NCI-H1105 (cell line): ENCODE measurements around the gene RIPPLY1.
"Not testable (repeated sequence)": the region's sequence is repeated elsewhere in the genome, so short reads cannot be mapped to it uniquely, and the experiment has no call there.

ENCODE experiments used
- DNase-seq: peaks from one replicate; lab custom pipeline; 2025; lab: John Stamatoyannopoulos, UW

The RIPPLY1 gene

GRCh38 chrX:106912864-106913263 is 9.7 kb upstream of the RIPPLY1 start:
- DNase-seq = no peak

GRCh38 chrX:106906361-106906760 is 3.2 kb upstream of the RIPPLY1 start:
- no peak for DNase-seq

DNA sequence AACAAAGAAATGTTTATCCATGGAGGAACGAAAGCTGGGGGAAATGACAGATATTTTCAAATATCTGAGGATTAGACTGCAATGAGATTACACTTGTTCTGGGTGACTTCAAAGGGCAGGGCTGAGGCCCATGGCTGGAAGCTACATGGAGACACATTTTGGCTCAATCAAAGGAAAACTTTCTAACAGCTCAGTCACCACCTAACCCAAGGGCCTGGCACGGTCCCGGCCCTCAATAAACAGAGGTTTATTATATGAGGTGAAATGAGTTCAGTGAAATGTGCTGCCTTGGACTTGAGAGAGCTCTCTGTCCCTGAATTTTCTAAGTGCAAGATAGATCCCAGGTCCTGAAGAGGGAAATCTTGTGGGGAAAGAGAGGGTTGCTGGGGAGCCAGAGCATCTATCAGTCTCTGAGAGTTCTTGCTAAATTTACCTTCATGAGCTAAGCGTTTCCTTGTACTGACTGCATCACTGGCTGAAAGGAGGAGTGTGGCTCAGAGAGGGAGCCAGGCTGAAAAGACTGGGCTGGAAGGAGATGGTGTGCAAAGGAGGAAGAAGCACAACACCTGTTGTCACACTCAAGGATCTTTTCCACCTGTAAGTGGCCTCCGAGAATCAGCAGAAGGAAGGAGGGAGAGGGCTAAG is 2.0 kb upstream of the RIPPLY1 start:
- no peak for DNase-seq

- no peak for DNase-seq
Measured at GRCh38 chrX:106903856-106904528, 851 bp upstream of the RIPPLY1 start.

DNA sequence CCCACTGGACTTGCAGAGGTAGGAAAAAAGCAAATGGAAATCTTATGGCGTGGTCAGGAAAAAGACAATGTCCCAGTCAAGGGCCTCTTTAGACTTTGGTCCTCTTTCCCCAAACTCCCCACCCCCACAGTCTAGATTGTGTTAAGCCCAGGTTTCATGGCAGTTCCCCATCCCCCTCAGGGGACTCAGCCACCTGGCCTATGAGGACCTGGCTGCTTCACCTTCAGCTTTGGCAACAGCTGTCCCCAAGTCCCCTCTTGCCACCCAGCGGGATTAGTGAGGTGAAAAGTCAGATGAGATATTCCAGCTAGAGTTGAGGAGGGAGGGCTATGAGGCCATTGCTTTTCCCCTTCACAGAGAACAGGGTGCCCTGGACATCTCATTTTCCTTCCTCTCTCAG is 457 bp downstream of the RIPPLY1 start:
- DNase-seq = no peak

DNA sequence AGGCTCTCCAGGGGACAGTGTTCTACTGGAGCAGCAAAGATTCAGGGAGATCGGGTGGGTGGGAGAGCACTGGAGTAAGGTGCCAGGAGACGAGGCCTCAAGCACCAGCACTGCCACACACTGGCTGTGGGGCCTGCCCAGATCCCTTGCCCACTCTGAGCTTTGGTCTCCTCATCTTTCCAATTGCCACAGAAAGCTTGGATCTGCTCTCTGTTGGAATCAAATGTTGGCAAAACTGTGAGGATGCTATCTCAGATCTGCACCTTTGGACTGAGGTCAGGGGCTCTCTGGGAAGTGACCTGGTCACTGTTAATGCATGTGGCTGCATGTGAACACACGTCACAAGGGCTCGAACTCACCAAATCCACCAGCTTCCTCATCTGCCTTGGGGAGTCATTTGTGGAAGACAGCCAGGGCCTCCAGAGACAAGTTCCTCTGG is 1.3 kb downstream of the RIPPLY1 start:
- DNase-seq = no peak

DNA sequence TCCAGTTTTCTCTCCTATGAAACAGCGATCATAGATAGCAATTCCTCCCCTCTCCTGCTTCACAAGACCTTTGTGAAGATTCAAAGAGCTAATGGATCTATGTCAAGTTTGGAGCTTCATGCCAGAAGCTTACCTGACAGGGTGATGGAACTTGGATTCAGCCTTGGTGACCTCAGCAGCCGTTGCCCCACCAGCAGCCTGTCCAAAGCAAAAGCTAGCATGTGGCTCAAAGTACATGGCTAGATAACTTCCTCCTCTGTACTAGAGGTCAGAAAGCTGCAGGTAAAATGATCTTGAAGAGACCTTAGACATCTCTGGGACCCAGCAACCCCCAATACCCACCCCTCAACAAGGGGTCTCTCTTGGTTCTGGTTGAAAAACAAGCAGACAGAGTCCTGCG is 1.8 kb downstream of the RIPPLY1 start:
- DNase-seq = no peak

DNA sequence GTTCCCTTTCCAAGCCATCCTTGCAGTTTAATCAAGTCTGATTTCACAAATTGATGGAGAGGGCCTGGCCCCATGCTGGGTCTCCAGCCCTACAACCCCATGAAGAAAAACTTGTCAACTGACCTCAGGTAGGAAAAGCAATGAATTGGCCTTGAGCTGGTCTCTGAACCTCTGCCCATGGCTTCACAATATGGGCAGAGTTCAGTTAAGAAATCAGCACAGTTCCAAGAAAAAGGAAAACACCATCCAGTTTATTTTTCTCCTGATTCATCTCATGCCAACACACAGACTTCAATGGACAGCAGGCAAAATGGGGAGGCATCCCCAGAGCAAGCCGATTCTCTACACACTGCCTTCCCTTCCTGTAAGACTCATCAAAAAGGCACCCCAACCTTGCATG is 3.3 kb downstream of the RIPPLY1 start:
- no peak for DNase-seq

DNA sequence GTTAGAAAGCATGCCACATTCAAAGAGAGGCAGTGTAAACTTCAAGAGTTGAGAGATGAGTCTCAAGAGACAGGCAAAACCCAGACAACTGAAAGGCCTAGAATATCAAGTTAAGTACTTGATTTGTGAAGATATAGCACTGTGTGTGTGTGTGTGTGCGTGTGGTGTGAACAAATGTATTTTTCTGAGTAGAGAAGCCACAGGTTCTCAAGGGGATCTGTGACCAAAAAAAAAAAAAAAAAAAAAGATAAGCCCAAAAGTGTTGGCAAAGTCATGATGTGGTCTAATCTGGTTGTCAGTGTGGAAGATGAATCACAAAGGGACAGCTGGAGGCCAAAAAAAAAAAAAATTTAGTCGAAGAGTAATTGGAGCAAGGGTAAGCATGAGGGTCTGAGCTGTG is 3.9 kb downstream of the RIPPLY1 start:
- DNase-seq = no peak

- DNase-seq = no peak
Measured at GRCh38 chrX:106898462-106898861, 4.7 kb downstream of the RIPPLY1 start.

DNA sequence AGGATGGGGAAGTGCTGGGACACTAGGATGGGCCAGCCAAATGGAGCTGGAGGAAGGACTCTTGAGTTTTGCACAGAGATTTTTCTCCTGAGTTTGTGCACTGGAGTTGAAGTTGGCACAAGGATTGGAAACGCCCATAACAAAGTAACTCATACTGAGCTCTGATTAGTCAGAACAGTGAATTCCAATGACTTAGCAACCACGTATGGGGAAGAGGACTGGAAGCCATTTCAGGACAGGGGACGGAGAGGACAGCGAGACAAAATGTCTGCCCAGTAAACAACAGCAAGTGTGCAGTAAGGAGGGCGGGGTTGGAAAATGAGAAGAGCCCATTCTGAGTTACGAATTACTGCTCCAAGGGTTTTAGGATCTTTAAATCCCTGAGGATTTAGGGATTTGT is 5.9 kb downstream of the RIPPLY1 start:
- no peak for DNase-seq

GRCh38 chrX:106894978-106895452 is 8.1 kb downstream of the RIPPLY1 start:
- DNase-seq = no peak

- DNase-seq = peak; percentile 34
Measured at GRCh38 chrX:106894392-106894909, 8.7 kb downstream of the RIPPLY1 start.

- no peak for DNase-seq
Measured at GRCh38 chrX:106891762-106892460, 11.2 kb downstream of the RIPPLY1 start.

DNA sequence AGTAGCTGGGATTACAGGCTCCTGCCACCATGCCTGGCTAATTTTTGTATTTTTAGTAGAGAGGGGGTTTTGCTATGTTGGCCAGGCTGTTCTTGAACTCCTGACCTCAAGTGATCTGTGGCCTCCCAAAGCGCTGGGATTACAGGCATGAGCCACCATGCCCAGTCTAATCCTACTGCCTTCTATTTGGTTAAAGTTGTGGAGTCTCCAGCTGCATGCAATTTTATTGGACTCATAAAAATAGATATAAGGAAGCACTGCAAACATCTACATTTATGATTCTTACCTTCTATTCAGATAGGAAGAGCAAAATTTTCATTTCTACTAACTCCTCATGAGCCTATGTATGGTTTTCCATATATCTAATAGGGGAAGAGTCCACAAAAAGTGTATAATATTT is 13.7 kb downstream of the RIPPLY1 start:
- DNase-seq = no peak

DNA sequence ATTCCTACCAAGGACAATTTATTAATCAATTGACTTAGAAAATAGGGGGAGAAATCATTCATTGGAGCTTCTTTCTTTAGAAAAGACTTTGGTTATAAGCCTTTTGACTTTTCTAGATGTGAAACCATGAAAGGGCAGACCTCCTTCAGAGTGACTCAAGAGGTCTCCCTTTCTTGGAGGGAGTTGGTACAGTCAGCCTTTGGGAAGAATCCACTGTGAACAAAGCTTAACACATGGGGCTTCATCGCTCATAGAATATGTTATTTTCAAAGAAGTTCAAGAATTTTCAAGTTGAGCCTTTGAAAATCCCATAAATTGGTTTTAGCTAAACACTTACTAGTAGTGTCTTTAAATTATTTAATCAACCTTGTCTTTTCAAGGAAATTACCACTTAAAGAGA is 28.0 kb downstream of the RIPPLY1 start:
- no peak for DNase-seq

- peak; percentile 3 for DNase-seq
Measured at GRCh38 chrX:106874075-106874474, 29.1 kb downstream of the RIPPLY1 start.

DNA sequence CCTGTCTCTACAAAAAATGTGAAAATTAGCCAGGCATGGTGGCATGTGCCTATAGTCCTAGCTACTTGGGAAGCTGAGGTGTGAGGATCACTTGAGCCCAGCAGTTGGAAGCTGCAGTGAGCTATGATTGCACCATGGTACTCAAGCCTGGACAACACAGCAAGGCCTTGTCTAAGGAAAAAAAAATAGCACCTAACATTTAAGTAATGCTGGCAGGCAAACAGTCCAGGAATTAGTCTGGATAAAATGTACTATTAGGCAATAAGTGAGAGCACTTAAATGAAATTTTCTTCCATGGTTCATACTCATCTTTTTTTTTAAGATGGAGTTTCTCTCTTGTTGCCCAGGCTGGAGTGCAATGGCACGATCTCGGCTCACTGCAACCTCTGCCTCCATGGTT is 30.3 kb downstream of the RIPPLY1 start:
- not testable (repeated sequence) for DNase-seq

- DNase-seq = no peak
Measured at GRCh38 chrX:106863697-106864096, 39.4 kb downstream of the RIPPLY1 start.

DNA sequence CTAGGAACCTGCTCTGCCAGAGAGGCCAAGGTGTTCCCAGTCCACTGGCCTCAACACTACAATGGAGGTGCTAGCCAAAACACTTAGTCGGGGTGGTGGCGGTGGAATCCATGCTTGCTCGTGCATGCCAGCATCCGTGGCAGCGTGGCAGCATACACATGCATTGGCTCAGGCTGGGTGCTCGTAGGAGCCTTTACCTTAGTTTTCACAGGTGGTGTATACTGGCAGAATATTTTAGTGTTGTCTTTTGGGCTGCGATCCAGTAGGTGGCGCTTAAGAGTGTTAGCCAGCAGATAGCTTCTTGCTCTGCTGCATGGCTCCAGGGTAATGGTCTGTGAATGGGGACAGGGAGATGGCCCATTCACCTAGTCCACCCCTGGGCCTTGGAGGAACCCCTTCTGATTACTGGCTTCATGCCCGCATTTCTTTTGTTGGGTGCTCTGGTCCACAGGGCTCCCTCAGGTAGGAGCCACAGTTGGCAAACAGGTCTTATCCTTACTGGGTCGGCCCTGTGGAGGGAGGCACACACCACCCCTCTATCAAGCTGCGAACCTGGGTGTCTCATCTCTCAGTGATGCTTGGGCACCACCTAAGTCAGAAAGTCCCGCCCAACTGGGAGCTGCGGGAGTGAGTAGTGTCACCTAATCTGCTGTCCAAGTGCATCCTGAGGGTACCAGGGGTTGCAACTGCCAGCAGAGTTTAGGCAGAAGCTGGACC is 40.0 kb downstream of the RIPPLY1 start:
- no peak for DNase-seq
